Esophagus squamous epithelium (tissue), 5 donors: ENCODE data around the gene CCL15. TPM values are rescaled to one million over a fixed set of nuclear protein-coding genes. Genes with fewer than 3 reads are reported as not detected.

Source experiments
- DNase-seq: peaks from one replicate; lab custom pipeline; 2025; lab: John Stamatoyannopoulos, UW
- H3K27ac ChIP-seq, 4 donors: fragments of 200-600 bp; sonication (generic); one replicate each; pipeline ENCODE4 v1.5.1; 2016 to 2019; ENCODE audit warnings: mild to moderate bottlenecking in 1 of 4
- H3K27me3 ChIP-seq, 4 donors: fragments of 200-600 bp; sonication (generic); 1 replicate in 3 of 4; 2 replicates in 1 of 4; pipeline versions ENCODE4 v1.5.1 to v1.6.0; 2017 to 2021; ENCODE audit warnings: antibody characterized with exemption in 1 of 4
- H3K36me3 ChIP-seq, 3 donors: fragments of 200-600 bp; sonication (generic); one replicate each; pipeline ENCODE4 v1.5.1; 2016 to 2019
- H3K4me1 ChIP-seq, 3 donors: fragments of 200-600 bp; sonication (generic); one replicate each; pipeline ENCODE4 v1.5.1; 2017 to 2019
- H3K4me3 ChIP-seq, 4 donors: fragments of 200-600 bp; sonication (generic); 1 replicate in 3 of 4; 2 replicates in 1 of 4; pipeline ENCODE4 v1.5.1; 2016 to 2019; ENCODE audit warnings: mild to moderate bottlenecking in 2 of 4, moderate library complexity in 1 of 4
- H3K9me3 ChIP-seq, 3 donors: fragments of 200-600 bp; sonication (generic); one replicate each; pipeline ENCODE4 v1.5.1; 2016 to 2019
- CTCF ChIP-seq, 6 experiments: fragments of 450-650 bp in 4 of 6; fragments of 200-600 bp in 2 of 6; sonication (generic) in 2 of 6; IDR thresholded peaks; one replicate each; pipeline ENCODE4 v1.5.1; 2016 to 2019; ENCODE audit warnings: antibody characterized with exemption in 6 of 6, mild to moderate bottlenecking in 4 of 6, moderate library complexity in 4 of 6
- POLR2A ChIP-seq, 4 donors: fragments of 450-650 bp; IDR thresholded peaks; one replicate each; pipeline ENCODE4 v1.6.1; 2017; ENCODE audit warnings: antibody characterized with exemption in 4 of 4, mild to moderate bottlenecking in 4 of 4, moderate library complexity in 3 of 4
- WGBS, 2 donors: methylation state at CpG; one replicate each; pipeline ENCODE4 v1.1.5; 2018; 5-methylcytosine and 5-hydroxymethylcytosine counted together
- intact Hi-C: fragments of 100-400 bp; cut with DNase I; formaldehyde crosslinking; loops from one replicate; pipeline ENCODE4 v1.15.0; 2022
- total RNA-seq, 4 donors: library from RNA; depleted of rRNA; stranded (reverse); fragments of >200 nt; gene quantifications; one replicate each; pipeline ENCODE4 v1.1.0, GENCODE V29; 2016
- donor health status: DM: yes; HTN: yes; CAD: no.

Gene CCL15
- total RNA-seq, 4 donors from 2014 or later: not detected

DNA sequence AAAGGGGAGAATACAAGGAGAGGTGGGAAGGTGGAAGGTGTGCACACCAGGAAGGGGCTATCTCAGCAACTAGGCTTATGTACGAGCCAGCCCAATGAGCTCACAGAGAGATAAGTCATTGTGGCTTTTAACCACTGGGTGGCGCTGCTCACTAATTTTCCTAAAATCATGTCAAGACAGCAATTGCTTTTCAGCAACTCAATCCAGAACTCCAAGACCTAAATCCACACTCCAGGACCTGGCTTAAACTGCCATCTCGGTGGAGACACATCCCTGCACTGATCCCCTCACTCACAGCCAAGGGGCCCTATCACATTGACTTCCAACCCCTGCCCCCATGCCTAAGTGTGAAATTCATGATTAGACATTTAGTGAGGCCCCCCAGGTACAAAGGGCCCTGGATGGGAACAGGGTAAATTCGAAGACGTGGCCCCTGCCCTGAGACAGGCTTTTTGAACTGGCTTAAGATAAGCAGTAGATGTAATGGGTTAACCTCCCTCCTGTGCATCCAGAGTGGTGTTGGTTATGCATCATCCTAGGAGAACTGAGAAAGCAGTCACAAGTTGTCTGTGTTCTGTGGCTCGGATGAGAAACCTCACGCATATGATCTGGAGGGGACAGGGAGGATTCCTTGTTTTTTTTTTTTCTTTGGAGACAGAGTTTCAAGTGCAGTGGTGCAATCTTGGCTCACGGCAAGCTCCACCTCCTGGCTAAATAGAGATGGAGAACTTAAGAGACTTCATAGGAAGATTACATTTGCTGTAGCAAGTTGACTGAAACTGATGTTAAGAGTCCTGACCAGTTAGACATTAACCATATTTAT is 31.6 kb downstream of the CCL15 start:
- Histone ChIP-seq H3K9me3 (no peaks in the 10 kb centered on the region), H3K27ac (no peak overlapping the region), H3K36me3 (no peaks in the 10 kb centered on the region), H3K27me3 (peaks cover 0 to 6% (median 0%) of the 10 kb centered on the region in 4 donors), H3K4me3 (no peak overlapping the region), H3K4me1 (peaks cover 0 to 13% (median 6%) of the 10 kb centered on the region in 3 donors)
- 34 to 38% methylated on average over 7 to 8 of the region's 8 CpGs for WGBS, 2 donors
- intact Hi-C loops: loop anchor here (10.0 kb wide), 2 partner anchors 175 to 505 kb away; no protein-coding TSS in a partner anchor
- TF ChIP-seq POLR2A (IDR thresholded peaks at IDR 0.05): no peak
- TF ChIP-seq CTCF (IDR thresholded peaks at IDR 0.05): peak; percentile 72 to 80 (median 78)
- peak; percentile 9 for DNase-seq

- Histone ChIP-seq H3K36me3 (no peaks in the 10 kb centered on the region), H3K4me1 (peaks cover 0 to 11% (median 4%) of the 10 kb centered on the region in 3 donors), H3K27ac (no peak overlapping the region), H3K9me3 (no peaks in the 10 kb centered on the region), H3K4me3 (no peak overlapping the region), H3K27me3 (peaks cover 0 to 6% (median 0%) of the 10 kb centered on the region in 4 donors)
- no peak for TF ChIP-seq CTCF (IDR thresholded peaks at IDR 0.05)
- TF ChIP-seq POLR2A (IDR thresholded peaks at IDR 0.05): no peak
- 69% methylated on average over 10 of the region's 10 CpGs for WGBS, 2 donors
- DNase-seq: no peak
- intact Hi-C loops: loop anchor here (10.0 kb wide), 1 partner anchor 506 kb away; no protein-coding TSS in a partner anchor
Observed at GRCh38 chr17:35968520-35969054, 32.8 kb downstream of the CCL15 start.

DNA sequence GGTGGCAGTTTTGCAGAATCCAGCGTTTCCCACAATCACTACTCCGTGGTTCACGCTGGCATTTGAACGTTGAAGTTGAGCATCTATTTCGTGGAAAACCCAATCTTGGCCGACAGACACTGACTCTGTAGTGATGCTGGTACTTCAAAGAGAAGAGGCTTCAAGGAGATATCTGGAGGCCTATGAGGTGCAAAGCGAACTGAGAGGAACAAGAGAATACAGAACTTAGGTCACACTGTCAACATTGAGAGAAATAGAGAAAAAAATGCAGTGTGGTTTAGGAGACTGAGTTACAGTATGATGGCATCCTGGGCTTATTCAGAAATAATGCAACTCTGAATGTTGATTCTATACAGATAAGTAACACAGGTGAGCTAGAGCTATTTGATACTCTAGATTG is 36.1 kb downstream of the CCL15 start:
- DNase-seq: no peak
- H3K27ac ChIP-seq: no peak overlapping the region
- no peaks in the 10 kb centered on the region for H3K9me3 ChIP-seq
- intact Hi-C loops: loop anchor here (10.0 kb wide), 1 partner anchor 510 kb away; no protein-coding TSS in a partner anchor
- TF ChIP-seq POLR2A (IDR thresholded peaks at IDR 0.05) (no peak), CTCF (IDR thresholded peaks at IDR 0.05) (no peak)
- WGBS, 2 donors: 91 to 97% methylated on average over 7 of the region's 7 CpGs
- H3K4me1 ChIP-seq: no peaks in the 10 kb centered on the region
- H3K27me3 ChIP-seq: peaks cover 0 to 13% (median 0%) of the 10 kb centered on the region in 4 donors
- H3K36me3 ChIP-seq: no peaks in the 10 kb centered on the region
- H3K4me3 ChIP-seq: no peak overlapping the region

- 65 to 69% methylated on average over 6 of the region's 6 CpGs for WGBS, 2 donors
Observed at GRCh38 chr17:35963663-35964062, 37.7 kb downstream of the CCL15 start.

More at GRCh38 chr17:35963663-35964062, 37.7 kb downstream of the CCL15 start:
- no peak for DNase-seq
- intact Hi-C loops: loop anchor here (10.0 kb wide), 1 partner anchor 511 kb away; no protein-coding TSS in a partner anchor
- H3K27me3 ChIP-seq: peaks cover 0 to 21% (median 0%) of the 10 kb centered on the region in 4 donors
- H3K4me1 ChIP-seq: no peaks in the 10 kb centered on the region
- H3K36me3 ChIP-seq: no peaks in the 10 kb centered on the region
- H3K27ac ChIP-seq: no peak overlapping the region
- H3K9me3 ChIP-seq: no peaks in the 10 kb centered on the region
- H3K4me3 ChIP-seq: no peak overlapping the region
- TF ChIP-seq CTCF (IDR thresholded peaks at IDR 0.05): no peak
- no peak for TF ChIP-seq POLR2A (IDR thresholded peaks at IDR 0.05)
